Mucosa of rectum (tissue), 2 donors: ENCODE measurements around the gene ADAM17.
"Not testable (repeated sequence)": the region's sequence is repeated elsewhere in the genome, so short reads cannot be mapped to it uniquely, and the experiment has no call there.

ENCODE experiments used
- H3K27ac ChIP-seq, 2 donors: one replicate each; pipeline ENCODE4 v1.7.0; 2013; ENCODE audit warnings: inconsistent platforms in 2 of 2, low read depth in 2 of 2, low read length in 2 of 2
- H3K27me3 ChIP-seq, 2 donors: one replicate each; pipeline ENCODE4 v1.7.0; 2013; ENCODE audit warnings: low read length in 2 of 2; ENCODE audit not compliant: control insufficient read depth in 2 of 2, insufficient read depth in 2 of 2
- H3K36me3 ChIP-seq, 2 donors: one replicate each; pipeline ENCODE4 v1.7.0; 2013; ENCODE audit warnings: low read length in 2 of 2; ENCODE audit not compliant: control insufficient read depth in 2 of 2, insufficient read depth in 2 of 2
- H3K4me1 ChIP-seq, 2 donors: one replicate each; pipeline ENCODE4 v1.7.0; 2013; ENCODE audit warnings: low read length in 2 of 2, mild to moderate bottlenecking in 1 of 2; ENCODE audit not compliant: control insufficient read depth in 2 of 2, insufficient read depth in 2 of 2
- H3K4me3 ChIP-seq, 2 donors: one replicate each; pipeline ENCODE4 v1.7.0; 2013; ENCODE audit warnings: low read length in 2 of 2
- H3K9ac ChIP-seq, 2 donors: one replicate each; pipeline ENCODE4 v1.7.0; 2013; ENCODE audit warnings: low read length in 2 of 2, low read depth in 1 of 2, mild to moderate bottlenecking in 1 of 2
- H3K9me3 ChIP-seq, 2 donors: one replicate each; pipeline ENCODE4 v1.7.0; 2013; ENCODE audit warnings: low read length in 2 of 2; ENCODE audit not compliant: control insufficient read depth in 2 of 2
- donor health status: healthy.
- donor health status: Normal muscosa, but diverticular disease.

The ADAM17 gene

GRCh38 chr2:9590641-9591040 is 35.0 kb upstream of the ADAM17 start:
- Histone ChIP-seq H3K4me1 (peaks cover 0 to 2% of the 10 kb centered on the region in 2 donors), H3K4me3 (no peak overlapping the region), H3K27me3 (no peaks in the 10 kb centered on the region), H3K9ac (no peak overlapping the region), H3K9me3 (no peaks in the 10 kb centered on the region), H3K36me3 (peaks cover 28 to 36% of the 10 kb centered on the region in 2 donors), H3K27ac (no peak overlapping the region)

DNA sequence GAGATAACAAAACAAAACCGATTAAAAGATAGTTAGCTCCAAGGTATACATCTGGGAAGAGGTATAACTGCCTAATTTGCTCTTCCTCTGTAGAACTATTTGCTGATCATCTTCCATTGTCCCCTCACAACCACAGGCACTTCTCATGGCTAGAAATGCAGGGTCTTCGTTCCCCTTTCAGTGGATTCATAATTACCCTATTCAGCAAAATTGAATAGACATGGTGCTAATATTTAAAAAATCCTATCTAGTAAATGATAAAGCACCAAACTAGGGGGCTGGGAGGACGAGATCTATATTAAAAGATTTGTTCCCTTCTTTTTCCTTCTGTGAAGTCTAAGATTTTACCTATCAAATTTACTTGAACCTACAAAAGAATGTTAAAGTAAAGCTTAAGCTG is 30.8 kb upstream of the ADAM17 start:
- Histone ChIP-seq H3K36me3 (peaks cover 39 to 42% of the 10 kb centered on the region in 2 donors), H3K4me1 (no peaks in the 10 kb centered on the region), H3K4me3 (no peak overlapping the region), H3K9ac (no peak overlapping the region), H3K27me3 (no peaks in the 10 kb centered on the region), H3K9me3 (no peaks in the 10 kb centered on the region), H3K27ac (no peak overlapping the region)

DNA sequence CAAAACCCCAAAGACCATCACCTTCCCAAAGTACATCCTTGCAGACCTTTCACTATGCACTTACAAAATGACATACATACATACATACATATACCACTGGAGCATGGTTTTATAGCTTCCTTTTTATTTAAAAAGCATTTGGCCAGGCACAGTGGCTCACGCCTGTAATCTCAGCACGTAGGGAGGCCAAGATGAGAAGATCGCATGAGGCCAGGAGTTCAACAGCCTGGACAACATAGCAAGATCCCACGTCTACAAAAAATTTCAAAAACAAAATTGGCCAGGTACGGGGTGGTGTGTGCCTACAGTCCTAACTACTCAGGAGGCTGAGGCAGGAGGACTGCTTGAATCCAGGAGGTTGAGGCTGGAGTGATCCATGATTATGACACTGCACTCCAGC is 29.9 kb upstream of the ADAM17 start:
- Histone ChIP-seq H3K9me3 (no peaks in the 10 kb centered on the region), H3K36me3 (peaks cover 37 to 41% of the 10 kb centered on the region in 2 donors), H3K4me1 (no peaks in the 10 kb centered on the region), H3K27ac (no peak overlapping the region), H3K4me3 (no peak overlapping the region), H3K27me3 (no peaks in the 10 kb centered on the region), H3K9ac (no peak overlapping the region)

DNA sequence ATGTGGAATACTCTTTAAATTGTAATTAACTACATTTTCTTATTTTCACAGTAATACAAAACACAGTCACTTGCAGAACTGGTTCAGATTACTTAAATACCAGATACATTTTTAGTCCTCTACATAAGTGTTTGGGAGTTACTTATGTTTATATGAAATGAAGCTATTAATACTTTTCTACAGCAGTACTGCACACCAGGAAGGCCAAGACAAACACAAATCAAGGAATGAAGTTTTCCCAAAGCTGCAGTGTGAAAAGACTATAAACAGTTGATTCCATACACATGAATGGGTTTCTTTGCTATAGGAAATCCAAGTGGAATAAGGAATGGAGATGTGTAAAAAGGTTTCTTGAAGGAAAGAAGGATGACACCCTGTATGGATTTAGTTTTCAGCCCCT is 29.3 kb upstream of the ADAM17 start:
- H3K4me1 ChIP-seq, H3K9ac ChIP-seq, H3K9me3 ChIP-seq, H3K27me3 ChIP-seq, H3K4me3 ChIP-seq, H3K27ac ChIP-seq: not testable (repeated sequence)
- H3K36me3 ChIP-seq: peaks cover 35 to 39% of the 10 kb centered on the region in 2 donors

- Histone ChIP-seq H3K4me1 (no peaks in the 10 kb centered on the region), H3K9me3 (no peaks in the 10 kb centered on the region), H3K27ac (no peak overlapping the region), H3K36me3 (peaks cover 24 to 29% of the 10 kb centered on the region in 2 donors), H3K27me3 (no peaks in the 10 kb centered on the region), H3K4me3 (no peak overlapping the region), H3K9ac (no peak overlapping the region)
Measured at GRCh38 chr2:9582624-9583023, 27.0 kb upstream of the ADAM17 start.

DNA sequence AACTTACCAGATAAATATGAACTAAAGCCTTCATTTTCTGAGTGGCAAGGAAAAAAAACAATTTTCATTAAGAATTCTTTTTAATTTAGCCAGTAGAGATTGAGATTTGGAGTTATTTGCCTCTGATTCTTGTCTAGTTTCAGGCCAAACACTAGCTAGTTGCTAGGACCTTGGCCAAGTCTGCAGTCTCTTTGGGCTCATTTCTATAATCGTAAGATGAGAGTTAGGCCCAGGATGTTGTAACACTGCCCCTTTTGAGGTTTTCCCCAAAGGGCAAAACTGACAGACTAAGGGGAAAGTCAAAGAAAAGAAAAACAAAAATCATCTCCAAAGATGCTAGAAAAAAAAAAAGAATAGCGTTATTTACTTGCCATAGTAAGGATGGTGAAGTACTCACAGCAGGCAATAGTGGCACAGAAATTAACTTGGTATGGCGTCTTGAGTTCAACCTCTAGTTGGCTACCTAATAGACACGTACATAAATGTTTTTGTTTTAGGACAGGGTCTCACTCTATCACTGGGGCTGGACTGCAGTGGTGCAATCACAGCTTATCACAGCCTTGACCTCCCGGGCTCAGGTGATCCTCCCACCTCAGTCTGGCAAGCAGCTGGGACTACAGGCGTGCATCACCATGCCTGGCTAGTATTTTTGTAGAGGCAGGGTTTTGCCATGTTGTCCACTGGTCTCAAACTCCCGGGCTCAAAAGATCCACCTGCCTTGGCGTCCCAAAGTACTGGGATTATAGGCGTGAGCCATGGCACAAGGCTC is 23.0 kb upstream of the ADAM17 start:
- Histone ChIP-seq H3K9ac (no peak overlapping the region), H3K27me3 (no peaks in the 10 kb centered on the region), H3K4me3 (no peak overlapping the region), H3K36me3 (peaks cover 4 to 7% of the 10 kb centered on the region in 2 donors), H3K27ac (no peak overlapping the region), H3K4me1 (no peaks in the 10 kb centered on the region), H3K9me3 (no peaks in the 10 kb centered on the region)

- Histone ChIP-seq H3K4me1 (no peaks in the 10 kb centered on the region), H3K4me3 (no peak overlapping the region)
Measured at GRCh38 chr2:9574331-9574730, 18.7 kb upstream of the ADAM17 start.

DNA sequence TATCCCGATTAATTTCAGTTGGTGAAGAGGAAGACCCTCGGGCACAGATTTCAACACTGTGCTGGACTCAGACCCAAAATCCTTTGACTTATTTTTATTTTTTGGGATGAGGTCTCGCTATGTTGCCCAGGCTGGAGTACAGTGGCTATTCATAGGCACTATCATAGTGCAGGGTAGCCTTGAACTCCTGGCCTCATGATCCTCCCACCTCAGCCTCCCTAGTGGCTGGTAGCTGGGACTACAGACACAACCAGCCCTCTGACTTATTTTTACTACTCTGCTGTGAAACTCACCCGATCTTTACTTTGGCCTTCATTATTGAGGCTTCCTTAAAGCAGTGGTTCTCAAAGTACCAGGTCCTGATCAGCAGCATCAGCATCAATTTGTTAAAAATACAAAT is 18.2 kb upstream of the ADAM17 start:
- Histone ChIP-seq H3K27me3 (no peaks in the 10 kb centered on the region), H3K4me1 (no peaks in the 10 kb centered on the region), H3K9me3 (no peaks in the 10 kb centered on the region), H3K4me3 (no peak overlapping the region), H3K9ac (no peak overlapping the region), H3K27ac (no peak overlapping the region), H3K36me3 (no peaks in the 10 kb centered on the region)

More at GRCh38 chr2:9574331-9574730, 18.7 kb upstream of the ADAM17 start:
- Histone ChIP-seq H3K27me3 (no peaks in the 10 kb centered on the region), H3K9ac (no peak overlapping the region), H3K36me3 (no peaks in the 10 kb centered on the region), H3K27ac (no peak overlapping the region), H3K9me3 (no peaks in the 10 kb centered on the region)

DNA sequence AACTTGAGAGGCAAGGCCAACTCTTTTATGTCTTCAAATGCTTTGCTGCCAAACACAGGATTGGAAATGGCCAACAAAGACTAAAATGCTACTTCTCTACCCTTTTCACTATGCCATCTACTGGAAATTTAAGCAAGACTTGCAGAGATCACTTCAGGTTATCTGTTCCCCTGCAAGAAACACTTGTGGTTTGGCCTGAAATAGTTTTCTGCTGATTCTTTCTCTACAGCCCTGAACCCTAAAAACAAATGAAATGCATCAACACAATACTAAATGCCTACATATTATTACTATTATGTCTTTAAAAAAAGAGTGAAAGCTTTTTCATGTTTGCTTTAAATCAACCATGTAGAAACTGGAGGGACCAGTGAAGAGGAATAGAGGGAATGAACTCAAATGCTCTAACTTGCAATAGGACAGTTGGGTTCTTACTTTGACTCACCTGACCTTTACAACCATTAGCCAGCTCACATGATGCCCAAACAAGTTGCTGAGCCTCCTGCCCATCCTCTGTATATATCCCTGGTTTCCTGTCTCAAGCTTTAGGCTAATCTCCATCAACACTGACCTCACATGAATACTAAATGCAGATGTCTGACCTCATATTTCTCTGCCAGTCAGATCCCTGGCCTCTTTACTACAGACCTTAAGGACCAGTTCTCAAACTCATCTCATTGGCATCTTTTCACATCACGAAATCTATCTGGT is 17.5 kb upstream of the ADAM17 start:
- H3K9ac ChIP-seq: no peak overlapping the region
- no peaks in the 10 kb centered on the region for H3K36me3 ChIP-seq
- no peaks in the 10 kb centered on the region for H3K4me1 ChIP-seq
- H3K4me3 ChIP-seq: no peak overlapping the region
- H3K27me3 ChIP-seq: no peaks in the 10 kb centered on the region
- H3K9me3 ChIP-seq: no peaks in the 10 kb centered on the region
- H3K27ac ChIP-seq: no peak overlapping the region

DNA sequence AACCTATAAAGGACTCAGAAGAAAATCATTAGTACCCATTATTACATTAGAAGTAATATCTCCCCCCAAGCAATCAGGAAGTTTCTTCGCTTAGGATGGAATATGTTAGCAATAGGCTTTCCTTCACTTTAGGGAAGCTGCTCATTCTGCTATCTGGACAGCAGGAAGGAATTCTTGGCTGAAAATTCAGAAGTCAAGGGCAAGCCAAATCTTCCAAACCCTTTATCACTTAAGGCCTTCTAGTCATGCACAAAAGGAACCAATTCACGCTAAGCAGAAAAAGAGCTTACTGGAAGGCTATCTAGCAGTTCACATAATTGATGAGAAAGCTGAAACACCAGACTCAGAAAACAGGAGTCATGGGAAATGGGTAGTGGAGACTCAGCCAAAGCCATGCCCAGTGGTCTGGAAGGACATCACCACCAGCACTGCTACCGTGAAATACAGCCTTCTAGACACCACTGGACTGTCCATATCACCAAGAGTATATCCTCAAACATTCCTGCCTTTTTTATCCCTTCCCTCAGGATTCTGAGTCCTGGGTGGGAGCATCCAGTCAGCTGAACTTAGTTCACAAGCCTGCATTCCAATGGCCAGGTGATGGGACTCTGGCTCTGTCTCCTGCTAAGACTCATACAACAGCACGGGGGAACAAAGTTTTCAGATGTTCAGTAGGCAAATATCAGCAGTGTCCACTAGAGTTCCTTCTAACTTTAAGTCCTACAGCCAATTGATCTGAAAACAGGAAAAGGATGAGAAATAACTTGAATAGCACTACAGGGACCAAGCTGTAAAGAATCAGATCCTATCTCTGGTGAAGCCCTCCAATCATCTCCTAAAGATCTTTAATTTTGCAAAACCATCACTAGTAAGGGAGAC is 14.8 kb upstream of the ADAM17 start:
- H3K27ac ChIP-seq: no peak overlapping the region
- H3K36me3 ChIP-seq: no peaks in the 10 kb centered on the region

More for the DNA sequence above, 14.8 kb upstream of the ADAM17 start:
- Histone ChIP-seq H3K27me3 (no peaks in the 10 kb centered on the region), H3K4me1 (no peaks in the 10 kb centered on the region), H3K9ac (no peak overlapping the region), H3K9me3 (no peaks in the 10 kb centered on the region), H3K4me3 (no peak overlapping the region)
